ENCODE results near the gene MYO1A.
A peak's percentile ranks its signal among the peaks of the same experiment; 100 is the strongest.

MYO1A gene

GRCh38 chr12:57011438-57012424 lies 38.2 kb downstream of the MYO1A start:
- H3K27me3 ChIP-seq (ENCODE audit: control insufficient read depth in 3 of 3, insufficient read depth in 3 of 3, low read depth in 1 of 3, low read length in 3 of 3) = peaks cover 0 to 52% (median 0%) of the 10 kb centered on the region in 3 experiments
- H2BK5ac ChIP-seq (ENCODE audit: low read length) = no peak overlapping the region
- no peak overlapping the region for H2BK15ac ChIP-seq (ENCODE audit: low read length)
- H3K18ac ChIP-seq (ENCODE audit: low read length) = no peak overlapping the region
- no peak overlapping the region for H3K4me2 ChIP-seq (ENCODE audit: insufficient read depth, low read length, poor library complexity, severe bottlenecking)
- H3K36me3 ChIP-seq (replicated peaks in 1 of 2; ENCODE audit: control insufficient read depth in 2 of 2, insufficient read depth in 2 of 2, low read length in 2 of 2) = no peaks in the 10 kb centered on the region
- peaks cover 4 to 11% of the 10 kb centered on the region in 2 donors for H3K4me1 ChIP-seq (ENCODE audit: control insufficient read depth in 2 of 2, insufficient read depth in 1 of 2, low read depth in 1 of 2, low read length in 2 of 2)
- no peak overlapping the region for H2AK5ac ChIP-seq (ENCODE audit: low read depth, low read length)
- H2BK120ac ChIP-seq (ENCODE audit: low read depth, low read length) = no peak overlapping the region
- no peak overlapping the region for H3K14ac ChIP-seq (ENCODE audit: low read length)
- no peaks in the 10 kb centered on the region for H3K79me1 ChIP-seq (ENCODE audit: low read depth, low read length)
- H3K4me3 ChIP-seq (ENCODE audit: low read length in 2 of 2) = no peak overlapping the region
- no CpG with 5 or more reads among the region's 12 CpGs for WGBS, 2 donors (ENCODE audit: extremely low coverage in 2 of 2, insufficient read length in 2 of 2, insufficient replicate concordance in 1 of 2)
- H3K4ac ChIP-seq (ENCODE audit: low read length) = no peak overlapping the region
- H3K9me3 ChIP-seq (replicated peaks in 1 of 2; ENCODE audit: control insufficient read depth in 2 of 2, insufficient read depth in 1 of 2, low read depth in 1 of 2, low read length in 2 of 2) = no peaks in the 10 kb centered on the region
- H3K23ac ChIP-seq (ENCODE audit: low read depth, low read length, poor library complexity) = no peak overlapping the region
- no peak overlapping the region for H3K27ac ChIP-seq (replicated peaks; ENCODE audit: low read length)
- no peak overlapping the region for H2BK12ac ChIP-seq (ENCODE audit: low read length)
- no peak overlapping the region for H4K8ac ChIP-seq (ENCODE audit: low read depth, low read length)
- H4K91ac ChIP-seq (ENCODE audit: low read depth, low read length, poor library complexity) = no peak overlapping the region
- DNase-seq (ENCODE audit: low spot score) = no peak
- H2AFZ ChIP-seq (ENCODE audit: low read length) = no peak overlapping the region
- no peak overlapping the region for H3K9ac ChIP-seq (ENCODE audit: low read depth, low read length, poor library complexity)

DNA sequence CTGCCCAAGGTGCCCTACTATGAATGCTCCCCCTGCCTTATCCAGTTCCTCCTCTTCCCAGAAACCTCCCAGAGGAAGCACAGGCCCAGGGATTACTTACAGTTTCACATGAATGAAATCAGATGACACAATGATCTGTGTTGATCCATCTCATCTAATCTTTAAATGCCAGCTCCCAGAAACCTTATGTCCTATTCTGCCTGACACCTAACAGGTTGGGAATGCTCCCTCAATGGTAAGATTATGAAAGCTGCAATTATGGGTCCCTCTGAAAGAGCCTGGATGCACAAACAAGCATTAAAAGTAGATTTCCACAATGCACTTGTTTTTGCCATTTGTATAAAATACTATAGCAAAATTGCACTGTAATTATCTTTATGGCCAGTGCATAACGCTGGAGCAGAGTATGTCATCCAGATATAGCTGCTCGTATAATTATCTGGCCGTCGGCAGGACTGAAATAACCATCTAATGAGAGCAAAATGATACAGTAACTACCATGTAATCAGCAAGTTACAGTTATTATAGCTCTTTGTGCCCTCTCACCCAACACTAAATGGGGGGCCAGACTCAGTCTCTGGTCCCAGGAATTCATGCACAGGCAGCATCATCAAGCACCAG lies 39.2 kb downstream of the MYO1A start:
- no peak overlapping the region for H2AK5ac ChIP-seq (ENCODE audit: low read depth, low read length)
- H3K9me3 ChIP-seq (replicated peaks in 1 of 2; ENCODE audit: control insufficient read depth in 2 of 2, insufficient read depth in 1 of 2, low read depth in 1 of 2, low read length in 2 of 2) = no peaks in the 10 kb centered on the region
- H3K36me3 ChIP-seq (replicated peaks in 1 of 2; ENCODE audit: control insufficient read depth in 2 of 2, insufficient read depth in 2 of 2, low read length in 2 of 2) = no peaks in the 10 kb centered on the region
- peaks cover 3% of the 10 kb centered on the region for H3K79me1 ChIP-seq (ENCODE audit: low read depth, low read length)
- H3K14ac ChIP-seq (ENCODE audit: low read length) = no peak overlapping the region
- no CpG with 5 or more reads among the region's 4 CpGs for WGBS, 2 donors (ENCODE audit: extremely low coverage in 2 of 2, insufficient read length in 2 of 2, insufficient replicate concordance in 1 of 2)
- H3K9ac ChIP-seq (ENCODE audit: low read depth, low read length, poor library complexity) = no peak overlapping the region
- H3K4me2 ChIP-seq (ENCODE audit: insufficient read depth, low read length, poor library complexity, severe bottlenecking) = no peak overlapping the region
- DNase-seq (ENCODE audit: low spot score) = no peak
- H3K23ac ChIP-seq (ENCODE audit: low read depth, low read length, poor library complexity) = no peak overlapping the region
- H2BK5ac ChIP-seq (ENCODE audit: low read length) = no peak overlapping the region
- H3K18ac ChIP-seq (ENCODE audit: low read length) = no peak overlapping the region
- no peak overlapping the region for H2BK12ac ChIP-seq (ENCODE audit: low read length)
- H3K27ac ChIP-seq (replicated peaks; ENCODE audit: low read length) = no peak overlapping the region
- H2BK120ac ChIP-seq (ENCODE audit: low read depth, low read length) = no peak overlapping the region
- no peak overlapping the region for H2AFZ ChIP-seq (ENCODE audit: low read length)
- H2BK15ac ChIP-seq (ENCODE audit: low read length) = no peak overlapping the region
- H3K4me3 ChIP-seq (ENCODE audit: low read length in 2 of 2) = no peak overlapping the region
- peaks cover 0 to 8% of the 10 kb centered on the region in 2 donors for H3K4me1 ChIP-seq (ENCODE audit: control insufficient read depth in 2 of 2, insufficient read depth in 1 of 2, low read depth in 1 of 2, low read length in 2 of 2)
- H4K91ac ChIP-seq (ENCODE audit: low read depth, low read length, poor library complexity) = no peak overlapping the region
- peaks cover 0 to 47% (median 0%) of the 10 kb centered on the region in 3 experiments for H3K27me3 ChIP-seq (ENCODE audit: control insufficient read depth in 3 of 3, insufficient read depth in 3 of 3, low read depth in 1 of 3, low read length in 3 of 3)
- no peak overlapping the region for H3K4ac ChIP-seq (ENCODE audit: low read length)
- H4K8ac ChIP-seq (ENCODE audit: low read depth, low read length) = no peak overlapping the region

DNA sequence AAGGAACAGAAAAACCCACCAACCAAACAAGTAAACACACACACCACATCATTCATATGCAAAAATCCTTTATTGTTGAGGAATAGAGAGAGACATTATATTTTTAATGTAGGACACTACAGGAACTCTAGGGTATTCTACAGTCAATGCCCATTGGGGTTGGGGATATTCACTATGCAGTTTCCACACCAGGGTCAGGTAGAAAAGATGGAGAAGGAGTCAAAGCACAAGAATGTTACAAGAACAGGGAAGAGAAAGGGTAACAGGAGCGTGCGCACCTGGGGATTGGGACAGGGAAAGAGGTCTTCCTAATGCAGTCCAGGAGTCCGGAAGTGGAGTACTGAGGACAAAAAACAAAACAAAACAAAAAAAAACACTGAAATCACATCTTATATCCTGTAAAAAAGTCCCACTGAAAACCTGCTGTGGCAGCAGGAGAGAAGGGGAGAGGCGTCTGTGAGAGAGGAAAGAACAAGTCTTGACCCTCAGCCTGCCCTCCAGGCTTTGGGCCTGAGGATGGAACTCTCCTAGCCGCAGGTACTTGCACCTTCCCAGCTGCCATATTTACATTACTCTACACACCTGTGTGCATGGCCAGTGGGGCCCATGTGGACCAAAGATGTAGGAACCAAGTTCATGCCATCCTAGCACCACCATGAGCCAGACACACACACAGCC lies 39.8 kb downstream of the MYO1A start:
- Histone ChIP-seq H3K4me3 (ENCODE audit: low read length in 2 of 2) (no peak overlapping the region), H2BK15ac (ENCODE audit: low read length) (no peak overlapping the region), H3K23ac (ENCODE audit: low read depth, low read length, poor library complexity) (no peak overlapping the region), H3K9ac (ENCODE audit: low read depth, low read length, poor library complexity) (no peak overlapping the region), H4K8ac (ENCODE audit: low read depth, low read length) (no peak overlapping the region), H2AK5ac (ENCODE audit: low read depth, low read length) (no peak overlapping the region), H3K9me3 (replicated peaks in 1 of 2; ENCODE audit: control insufficient read depth in 2 of 2, insufficient read depth in 1 of 2, low read depth in 1 of 2, low read length in 2 of 2) (no peaks in the 10 kb centered on the region), H3K79me1 (ENCODE audit: low read depth, low read length) (peaks cover 5% of the 10 kb centered on the region), H3K27me3 (ENCODE audit: control insufficient read depth in 3 of 3, insufficient read depth in 3 of 3, low read depth in 1 of 3, low read length in 3 of 3) (peaks cover 0 to 40% (median 0%) of the 10 kb centered on the region in 3 experiments), H3K4ac (ENCODE audit: low read length) (no peak overlapping the region), H2BK120ac (ENCODE audit: low read depth, low read length) (no peak overlapping the region), H3K18ac (ENCODE audit: low read length) (no peak overlapping the region), H3K36me3 (replicated peaks in 1 of 2; ENCODE audit: control insufficient read depth in 2 of 2, insufficient read depth in 2 of 2, low read length in 2 of 2) (peaks cover 0 to 2% of the 10 kb centered on the region in 2 donors), H3K27ac (replicated peaks; ENCODE audit: low read length) (no peak overlapping the region), H3K4me1 (ENCODE audit: control insufficient read depth in 2 of 2, insufficient read depth in 1 of 2, low read depth in 1 of 2, low read length in 2 of 2) (peaks cover 0 to 13% of the 10 kb centered on the region in 2 donors), H4K91ac (ENCODE audit: low read depth, low read length, poor library complexity) (no peak overlapping the region), H3K4me2 (ENCODE audit: insufficient read depth, low read length, poor library complexity, severe bottlenecking) (no peak overlapping the region), H2BK5ac (ENCODE audit: low read length) (no peak overlapping the region), H2AFZ (ENCODE audit: low read length) (no peak overlapping the region), H2BK12ac (ENCODE audit: low read length) (no peak overlapping the region), H3K14ac (ENCODE audit: low read length) (no peak overlapping the region)
- no peak for DNase-seq (ENCODE audit: low spot score)
- no CpG with 5 or more reads among the region's 5 CpGs for WGBS, 2 donors (ENCODE audit: extremely low coverage in 2 of 2, insufficient read length in 2 of 2, insufficient replicate concordance in 1 of 2)

DNA sequence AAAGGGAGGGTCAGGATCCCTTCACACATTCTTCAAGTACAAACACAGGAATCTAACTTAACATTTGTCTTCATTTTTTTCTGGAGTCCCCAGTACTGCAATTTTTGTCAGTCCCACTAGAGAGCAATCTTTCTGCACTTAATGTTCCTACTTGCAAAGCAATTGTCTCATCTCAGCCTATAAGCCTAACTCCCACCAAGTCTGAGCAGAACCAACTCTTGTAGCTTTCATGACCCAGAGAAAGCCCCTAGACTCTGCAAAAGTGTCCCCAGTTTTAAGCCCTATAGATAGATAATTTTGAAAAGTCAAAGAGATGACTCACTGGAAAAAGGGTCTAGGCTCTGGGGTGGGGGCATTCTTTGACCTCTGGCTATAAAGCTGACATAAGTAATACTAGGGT lies 41.8 kb downstream of the MYO1A start:
- H2BK15ac ChIP-seq (ENCODE audit: low read length) = no peak overlapping the region
- no peak overlapping the region for H2BK120ac ChIP-seq (ENCODE audit: low read depth, low read length)
- H2AK5ac ChIP-seq (ENCODE audit: low read depth, low read length) = no peak overlapping the region
- peaks cover 0 to 23% (median 0%) of the 10 kb centered on the region in 3 experiments for H3K27me3 ChIP-seq (ENCODE audit: control insufficient read depth in 3 of 3, insufficient read depth in 3 of 3, low read depth in 1 of 3, low read length in 3 of 3)
- H3K9ac ChIP-seq (ENCODE audit: low read depth, low read length, poor library complexity) = no peak overlapping the region
- H3K4me1 ChIP-seq (ENCODE audit: control insufficient read depth in 2 of 2, insufficient read depth in 1 of 2, low read depth in 1 of 2, low read length in 2 of 2) = peaks cover 0 to 13% of the 10 kb centered on the region in 2 donors
- H3K14ac ChIP-seq (ENCODE audit: low read length) = no peak overlapping the region
- H3K23ac ChIP-seq (ENCODE audit: low read depth, low read length, poor library complexity) = no peak overlapping the region
- no peak overlapping the region for H4K91ac ChIP-seq (ENCODE audit: low read depth, low read length, poor library complexity)
- H3K79me1 ChIP-seq (ENCODE audit: low read depth, low read length) = peaks cover 13% of the 10 kb centered on the region
- H3K18ac ChIP-seq (ENCODE audit: low read length) = no peak overlapping the region
- H4K8ac ChIP-seq (ENCODE audit: low read depth, low read length) = no peak overlapping the region
- H3K9me3 ChIP-seq (replicated peaks in 1 of 2; ENCODE audit: control insufficient read depth in 2 of 2, insufficient read depth in 1 of 2, low read depth in 1 of 2, low read length in 2 of 2) = no peaks in the 10 kb centered on the region
- peaks cover 13 to 21% of the 10 kb centered on the region in 2 donors for H3K36me3 ChIP-seq (replicated peaks in 1 of 2; ENCODE audit: control insufficient read depth in 2 of 2, insufficient read depth in 2 of 2, low read length in 2 of 2)
- peak; percentile 23 for DNase-seq (ENCODE audit: low spot score)
- H3K4me3 ChIP-seq (ENCODE audit: low read length in 2 of 2) = no peak overlapping the region
- no peak overlapping the region for H2BK12ac ChIP-seq (ENCODE audit: low read length)
- peak overlapping the region; percentile 62 for H2AFZ ChIP-seq (ENCODE audit: low read length)
- no peak overlapping the region for H2BK5ac ChIP-seq (ENCODE audit: low read length)
- H3K4me2 ChIP-seq (ENCODE audit: insufficient read depth, low read length, poor library complexity, severe bottlenecking) = no peak overlapping the region
- no peak overlapping the region for H3K27ac ChIP-seq (replicated peaks; ENCODE audit: low read length)
- H3K4ac ChIP-seq (ENCODE audit: low read length) = no peak overlapping the region

Data from neuronal stem cell (in vitro differentiated cells).